GM11168 (cell line): Measurements from ENCODE around the gene GDPD4.
"Not testable (repeated sequence)": the region's sequence is repeated elsewhere in the genome, so short reads cannot be mapped to it uniquely, and the experiment has no call there.

ENCODE experiments used
- in situ Hi-C: fragments of 300-500 bp; cut with MboI; formaldehyde crosslinking; loops from one replicate; pipeline ENCODE4 v1.12.0; 2022; ENCODE audit warnings: low sequenced_read_pairs; ENCODE audit not compliant: unreplicated experiment

Gene GDPD4

GRCh38 chr11:77300695-77301094, 791 bp downstream of the GDPD4 start:
- in situ Hi-C loops = no loop called here

GRCh38 chr11:77300028-77300427, 1.5 kb downstream of the GDPD4 start:
- in situ Hi-C loops = not testable (repeated sequence)

GRCh38 chr11:77299528-77299993, 1.9 kb downstream of the GDPD4 start:
- in situ Hi-C loops = no loop called here

GRCh38 chr11:77294040-77294439, 7.4 kb downstream of the GDPD4 start:
- in situ Hi-C loops = no loop called here

- in situ Hi-C loops = no loop called here
Measured at GRCh38 chr11:77289737-77290136, 11.7 kb downstream of the GDPD4 start.

GRCh38 chr11:77287615-77288273, 13.7 kb downstream of the GDPD4 start:
- in situ Hi-C loops = no loop called here

GRCh38 chr11:77287136-77287535, 14.3 kb downstream of the GDPD4 start:
- in situ Hi-C loops = no loop called here

GRCh38 chr11:77284476-77285468, 16.7 kb downstream of the GDPD4 start:
- in situ Hi-C loops = no loop called here

- in situ Hi-C loops = no loop called here
Measured at GRCh38 chr11:77283101-77283500, 18.4 kb downstream of the GDPD4 start.

GRCh38 chr11:77278595-77279506, 22.6 kb downstream of the GDPD4 start:
- in situ Hi-C loops = no loop called here

GRCh38 chr11:77276271-77276670, 25.2 kb downstream of the GDPD4 start:
- in situ Hi-C loops = no loop called here

- in situ Hi-C loops = no loop called here
Measured at GRCh38 chr11:77270921-77271320, 30.6 kb downstream of the GDPD4 start.

- in situ Hi-C loops = no loop called here
Measured at GRCh38 chr11:77269484-77270123, 31.9 kb downstream of the GDPD4 start.

- in situ Hi-C loops = no loop called here
Measured at GRCh38 chr11:77267962-77268361, 33.5 kb downstream of the GDPD4 start.

- in situ Hi-C loops = no loop called here
Measured at GRCh38 chr11:77266766-77267165, 34.7 kb downstream of the GDPD4 start.

- in situ Hi-C loops = no loop called here
Measured at GRCh38 chr11:77262803-77263202, 38.7 kb downstream of the GDPD4 start.

- in situ Hi-C loops = no loop called here
Measured at GRCh38 chr11:77259641-77260040, 41.8 kb downstream of the GDPD4 start.

- in situ Hi-C loops = no loop called here
Measured at GRCh38 chr11:77253690-77254089, 47.8 kb downstream of the GDPD4 start.

- in situ Hi-C loops = no loop called here
Measured at GRCh38 chr11:77252555-77253270, 48.8 kb downstream of the GDPD4 start.
